ENCODE results near the gene DIPK1B.
A peak's percentile ranks its signal among the peaks of the same experiment; 100 is the strongest.
"Not testable (repeated sequence)": the region's sequence is repeated elsewhere in the genome, so short reads cannot be mapped to it uniquely, and the experiment has no call there.

The DIPK1B gene

GRCh38 chr9:136755302-136756133, 43.1 kb downstream of the DIPK1B start:
- DNase-seq = not testable (repeated sequence)

GRCh38 chr9:136756134-136756438, 43.7 kb downstream of the DIPK1B start:
- DNase-seq = no peak

GRCh38 chr9:136756836-136757235, 44.5 kb downstream of the DIPK1B start:
- no peak for DNase-seq

- DNase-seq = no peak
Observed at GRCh38 chr9:136757328-136757727, 45.0 kb downstream of the DIPK1B start.

- DNase-seq = no peak
Observed at GRCh38 chr9:136757751-136758140, 45.4 kb downstream of the DIPK1B start.

- no peak for DNase-seq
Observed at GRCh38 chr9:136759001-136759400, 46.6 kb downstream of the DIPK1B start.

- no peak for DNase-seq
Observed at GRCh38 chr9:136759436-136760325, 47.3 kb downstream of the DIPK1B start.

- no peak for DNase-seq
Observed at GRCh38 chr9:136760424-136760823, 48.1 kb downstream of the DIPK1B start.

- DNase-seq = not testable (repeated sequence)
Observed at GRCh38 chr9:136760834-136761544, 48.6 kb downstream of the DIPK1B start.

GRCh38 chr9:136761545-136761981, 49.2 kb downstream of the DIPK1B start:
- no peak for DNase-seq

- no peak for DNase-seq
Observed at GRCh38 chr9:136762221-136762691, 49.9 kb downstream of the DIPK1B start.

- peak; percentile 36 to 48 for DNase-seq
Observed at GRCh38 chr9:136762915-136763648, 50.7 kb downstream of the DIPK1B start.

GRCh38 chr9:136763649-136764035, 51.3 kb downstream of the DIPK1B start:
- no peak for DNase-seq

GRCh38 chr9:136764301-136764891, 52.0 kb downstream of the DIPK1B start, which contains the start of gene LCN15:
LCN15 (minus strand) TSS chr9:136764518; CDS start chr9:136764488, 30 bp downstream.
- no peak for DNase-seq

GRCh38 chr9:136765041-136765440, 52.7 kb downstream of the DIPK1B start:
- DNase-seq = no peak

GRCh38 chr9:136765745-136766409, 53.5 kb downstream of the DIPK1B start:
- not testable (repeated sequence) for DNase-seq

- DNase-seq = peak; percentile 67 to 79
Observed at GRCh38 chr9:136766410-136767120, 54.2 kb downstream of the DIPK1B start.

- DNase-seq = peak; percentile 40 to 55
Observed at GRCh38 chr9:136769710-136770191, 57.4 kb downstream of the DIPK1B start.

- DNase-seq = no peak
Observed at GRCh38 chr9:136771907-136772415, 59.6 kb downstream of the DIPK1B start.

GRCh38 chr9:136773386-136774044, 61.1 kb downstream of the DIPK1B start:
- DNase-seq = peak in 1 of 2 donors; percentile 62
